ENCODE data around the gene SGO1.
A peak's percentile ranks its signal among the peaks of the same experiment; 100 is the strongest.
"Not testable (repeated sequence)": the region's sequence is repeated elsewhere in the genome, so short reads cannot be mapped to it uniquely, and the experiment has no call there.

The SGO1 gene

DNA sequence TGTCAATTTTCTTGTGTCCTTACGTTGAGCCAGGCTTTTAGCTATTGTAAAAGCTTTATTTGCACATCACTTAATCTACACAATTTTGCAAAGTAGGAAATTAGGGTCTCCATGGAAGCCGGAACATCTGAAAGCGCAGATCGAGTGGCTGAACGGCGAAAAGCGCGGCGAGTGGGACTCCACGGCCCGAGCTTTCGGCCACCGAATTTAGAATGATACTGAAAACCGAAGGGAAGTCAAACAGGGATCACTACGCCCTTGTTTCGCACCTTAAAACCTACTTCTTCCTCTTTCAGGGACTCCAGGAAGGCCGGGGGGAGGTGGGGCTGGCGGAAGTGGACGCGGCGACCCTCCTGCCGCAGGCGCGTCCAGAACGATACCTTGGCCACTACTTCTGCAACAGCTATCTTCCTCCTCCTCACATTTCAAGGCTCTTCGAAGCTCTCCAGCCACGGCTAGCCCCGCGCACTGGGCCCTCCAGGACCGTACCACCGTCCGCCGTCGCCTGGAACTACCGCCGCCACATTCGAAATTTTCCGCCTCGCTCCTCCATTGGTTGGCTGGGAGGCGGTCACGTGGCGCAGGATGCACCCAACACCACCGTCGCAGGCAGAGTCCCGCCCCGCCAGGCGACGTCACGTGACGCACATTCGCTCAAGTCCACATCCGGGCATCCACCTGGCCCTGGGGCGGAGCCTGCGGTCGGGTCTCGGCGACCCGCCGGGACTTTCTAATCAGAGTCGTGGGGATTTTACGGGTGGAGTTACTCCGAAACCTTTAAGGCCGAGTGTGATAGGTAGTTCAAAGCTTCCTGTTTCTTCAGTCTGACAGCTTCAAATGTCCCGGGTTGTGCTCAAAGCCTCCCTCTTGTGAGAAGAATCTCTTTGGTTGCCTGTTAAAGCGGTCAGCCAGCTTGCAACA is at the start of gene SGO1:
Gene SGO1 (minus strand): TSS at position 528 of the 921 bp plus-strand sequence. CDS start 2,179 bp downstream, outside the sequence.
- DNase-seq (ENCODE audit: low read depth in 1 of 2, low spot score in 1 of 2), result peak; percentile 99 to 100

GRCh38 chr3:20235796-20236195 is 49.8 kb upstream of the SGO1 start:
- DNase-seq (ENCODE audit: low read depth in 1 of 2, low spot score in 1 of 2), result no peak

DNA sequence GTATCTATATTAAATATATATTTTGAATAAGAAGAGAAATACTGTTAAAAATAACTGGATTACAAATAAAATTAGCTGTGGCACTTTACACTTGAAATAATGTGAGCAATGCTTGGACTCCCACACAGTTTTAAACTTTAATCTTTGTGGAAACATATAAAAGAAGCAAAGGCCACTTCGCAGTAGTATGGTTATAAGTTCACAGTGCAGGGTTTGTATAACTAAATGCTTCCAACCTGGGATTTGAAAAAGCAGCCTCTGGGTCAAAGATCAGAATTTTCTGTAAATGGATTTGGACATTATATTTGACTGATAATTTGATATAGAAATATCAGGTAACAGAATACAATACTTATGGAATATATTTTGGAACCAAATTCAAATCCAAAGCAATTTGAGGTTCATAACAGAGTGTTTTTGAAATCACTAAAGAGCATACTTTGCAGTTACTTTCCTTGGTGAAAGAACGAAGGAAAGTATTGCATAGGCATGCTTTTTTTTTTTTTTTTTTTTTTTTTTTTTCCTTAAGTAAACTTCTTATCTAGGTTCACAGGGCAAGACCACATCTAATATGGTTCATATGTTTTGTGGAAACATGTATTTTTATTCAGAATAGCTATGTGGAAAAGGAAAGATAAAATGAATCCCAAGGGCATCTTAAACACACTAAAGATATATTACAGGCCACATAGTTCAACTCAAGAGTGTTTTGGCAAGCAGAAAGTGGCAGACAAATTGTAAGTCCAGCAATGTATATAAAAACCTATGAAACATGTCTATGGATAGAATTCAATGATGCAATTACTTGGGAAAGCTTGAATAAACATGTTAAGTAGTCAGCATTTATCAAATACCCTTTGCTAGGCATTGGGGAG is 47.1 kb upstream of the SGO1 start:
- DNase-seq (ENCODE audit: low read depth in 1 of 2, low spot score in 1 of 2), result no peak

GRCh38 chr3:20230954-20231353 is 44.9 kb upstream of the SGO1 start:
- DNase-seq (ENCODE audit: low read depth in 1 of 2, low spot score in 1 of 2), result no peak

- DNase-seq (ENCODE audit: low read depth in 1 of 2, low spot score in 1 of 2), result no peak
Observed at GRCh38 chr3:20225769-20226168, 39.8 kb upstream of the SGO1 start.

DNA sequence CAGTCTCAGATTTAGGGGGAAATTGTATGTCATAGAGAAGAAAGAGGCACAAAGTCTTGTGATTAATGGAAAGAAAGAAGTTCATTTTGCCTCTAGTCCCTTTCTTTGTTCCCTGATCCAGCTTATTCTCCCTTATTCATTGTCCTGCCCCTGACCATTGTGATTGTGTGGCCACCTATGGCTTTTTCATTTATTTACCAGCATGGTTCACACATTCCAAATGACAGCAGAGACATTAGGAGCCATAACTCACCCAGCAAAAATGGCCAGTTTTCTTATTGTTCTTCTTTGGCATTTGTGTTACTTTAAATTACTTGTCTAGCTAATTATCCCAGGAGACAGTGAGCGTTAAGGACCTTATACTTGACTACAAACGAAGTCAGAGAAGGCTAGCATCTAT is 36.3 kb upstream of the SGO1 start:
- no peak for DNase-seq (ENCODE audit: low read depth in 1 of 2, low spot score in 1 of 2)

DNA sequence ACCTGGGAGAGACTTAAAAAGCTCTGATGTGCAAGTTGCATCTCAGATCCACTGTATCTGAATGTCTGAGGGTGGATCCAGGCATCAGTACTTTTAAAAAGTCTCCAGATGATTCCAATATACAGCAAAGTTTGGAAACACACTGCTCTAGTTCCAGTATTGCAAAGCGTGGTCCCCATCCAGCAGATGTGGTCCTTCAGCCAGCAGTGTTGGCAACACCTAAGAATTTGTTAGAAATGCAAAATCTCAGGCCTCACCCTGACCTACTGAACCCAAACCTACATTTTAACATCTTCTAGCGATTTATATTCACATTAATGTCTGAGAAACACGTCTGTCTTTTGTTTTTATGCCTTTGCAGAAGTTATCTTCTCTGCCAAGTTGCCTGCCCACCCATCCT is 32.2 kb upstream of the SGO1 start:
- no peak for DNase-seq (ENCODE audit: low read depth in 1 of 2, low spot score in 1 of 2)

DNA sequence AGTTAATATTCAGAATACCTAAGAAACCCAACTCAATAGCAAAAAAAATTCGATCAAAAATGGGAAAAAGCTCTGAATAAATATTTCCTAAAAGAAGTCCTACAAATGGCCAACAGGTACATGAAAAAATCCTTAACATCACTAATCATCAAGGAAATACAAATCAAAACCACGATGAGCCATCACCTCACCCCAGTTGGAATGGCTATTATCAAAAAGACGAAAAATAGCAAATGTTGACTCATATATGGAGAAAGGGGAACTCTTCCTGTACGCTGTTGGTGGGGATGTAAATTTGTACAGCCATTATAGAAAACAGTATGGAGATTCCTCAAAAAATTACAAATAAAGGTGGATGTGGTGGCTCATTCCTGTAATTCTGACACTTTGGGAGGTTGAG is 29.6 kb upstream of the SGO1 start:
- DNase-seq (ENCODE audit: low read depth in 1 of 2, low spot score in 1 of 2), result no peak

GRCh38 chr3:20213491-20213890 is 27.5 kb upstream of the SGO1 start:
- DNase-seq (ENCODE audit: low read depth in 1 of 2, low spot score in 1 of 2), result not testable (repeated sequence)

- not testable (repeated sequence) for DNase-seq (ENCODE audit: low read depth in 1 of 2, low spot score in 1 of 2)
Observed at GRCh38 chr3:20207945-20208344, 21.9 kb upstream of the SGO1 start.

DNA sequence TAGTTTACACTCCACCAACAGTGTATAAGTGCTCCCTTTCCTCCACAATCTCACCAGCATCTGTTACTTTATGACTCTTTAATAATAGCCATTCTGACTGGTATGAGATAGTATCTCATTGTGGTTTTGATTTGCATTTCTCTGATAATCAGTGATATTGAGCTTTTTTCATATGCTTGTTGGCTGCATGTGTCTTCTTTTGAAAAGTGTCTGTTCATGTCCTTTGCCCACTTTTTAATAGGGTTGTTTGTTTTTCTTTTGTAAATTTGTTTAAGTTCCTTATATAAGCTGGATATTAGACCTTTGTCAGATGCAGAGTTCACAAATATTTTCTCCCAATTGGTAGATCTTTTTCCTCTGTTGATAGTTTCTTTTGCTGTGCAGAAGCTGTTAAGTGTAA is 19.9 kb upstream of the SGO1 start:
- not testable (repeated sequence) for DNase-seq (ENCODE audit: low read depth in 1 of 2, low spot score in 1 of 2)

DNA sequence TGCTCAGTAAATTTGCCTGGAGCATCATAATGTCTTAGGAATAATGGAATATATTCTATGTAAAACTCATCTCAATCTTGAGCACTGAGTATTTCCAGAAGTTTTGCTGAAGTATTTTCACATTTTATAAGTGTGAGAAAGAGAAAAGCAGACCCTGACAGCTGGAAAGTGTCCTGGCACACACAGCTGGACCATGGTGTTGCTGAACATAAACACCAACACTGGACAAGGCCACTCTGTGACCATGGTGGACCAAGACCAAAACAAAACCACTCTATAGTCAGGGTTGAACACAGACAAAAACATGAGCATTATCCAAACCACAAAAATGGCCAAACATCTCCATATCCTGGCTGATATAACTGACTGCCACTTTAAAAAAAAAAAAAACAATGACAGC is 15.1 kb upstream of the SGO1 start:
- no peak for DNase-seq (ENCODE audit: low read depth in 1 of 2, low spot score in 1 of 2)

GRCh38 chr3:20197775-20198174 is 11.8 kb upstream of the SGO1 start:
- no peak for DNase-seq (ENCODE audit: low read depth in 1 of 2, low spot score in 1 of 2)

- no peak for DNase-seq (ENCODE audit: low read depth in 1 of 2, low spot score in 1 of 2)
Observed at GRCh38 chr3:20194793-20195460, 8.9 kb upstream of the SGO1 start.

- no peak for DNase-seq (ENCODE audit: low read depth in 1 of 2, low spot score in 1 of 2)
Observed at GRCh38 chr3:20190991-20191390, 5.0 kb upstream of the SGO1 start.

- no peak for DNase-seq (ENCODE audit: low read depth in 1 of 2, low spot score in 1 of 2)
Observed at GRCh38 chr3:20186600-20187004, 596 bp upstream of the SGO1 start.

- DNase-seq (ENCODE audit: low read depth in 1 of 2, low spot score in 1 of 2), result no peak
Observed at GRCh38 chr3:20185331-20185678, 701 bp downstream of the SGO1 start.

GRCh38 chr3:20182206-20182605 is 3.8 kb downstream of the SGO1 start:
- DNase-seq (ENCODE audit: low read depth in 1 of 2, low spot score in 1 of 2), result no peak

- DNase-seq (ENCODE audit: low read depth in 1 of 2, low spot score in 1 of 2), result no peak
Observed at GRCh38 chr3:20181276-20181675, 4.7 kb downstream of the SGO1 start.

DNA sequence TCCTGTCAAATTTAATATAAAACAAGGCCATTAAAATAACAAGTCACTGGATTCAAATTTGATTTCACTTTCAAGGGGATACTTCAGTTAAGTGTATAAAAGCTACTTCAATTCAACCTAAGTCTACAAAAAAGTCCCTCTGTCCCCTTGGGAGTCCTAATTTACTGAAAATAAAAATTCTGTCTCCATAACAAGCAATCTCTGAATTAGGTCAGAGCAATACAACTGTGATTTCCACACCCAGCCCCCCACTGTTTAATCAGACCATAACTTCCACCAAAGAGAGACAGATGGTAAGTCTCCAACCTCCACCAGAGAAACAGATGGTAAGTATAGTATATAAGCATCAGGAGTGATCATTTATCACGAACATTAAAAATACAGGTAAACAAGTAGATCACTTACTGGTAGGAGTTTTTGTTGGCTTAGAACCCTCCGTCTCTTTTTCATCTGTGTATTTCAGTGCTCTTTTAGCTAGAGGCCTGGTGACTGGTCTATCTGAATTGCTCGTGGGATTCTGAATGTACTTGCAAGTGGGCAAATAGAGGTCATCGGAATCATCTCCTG is 12.1 kb downstream of the SGO1 start:
- DNase-seq (ENCODE audit: low read depth in 1 of 2, low spot score in 1 of 2), result no peak

- DNase-seq (ENCODE audit: low read depth in 1 of 2, low spot score in 1 of 2), result no peak
Observed at GRCh38 chr3:20161714-20162113, 24.3 kb downstream of the SGO1 start.
